ENCODE results near the gene HARS1.
"Not testable (repeated sequence)": the region's sequence is repeated elsewhere in the genome, so short reads cannot be mapped to it uniquely, and the experiment has no call there.

The HARS1 gene

DNA sequence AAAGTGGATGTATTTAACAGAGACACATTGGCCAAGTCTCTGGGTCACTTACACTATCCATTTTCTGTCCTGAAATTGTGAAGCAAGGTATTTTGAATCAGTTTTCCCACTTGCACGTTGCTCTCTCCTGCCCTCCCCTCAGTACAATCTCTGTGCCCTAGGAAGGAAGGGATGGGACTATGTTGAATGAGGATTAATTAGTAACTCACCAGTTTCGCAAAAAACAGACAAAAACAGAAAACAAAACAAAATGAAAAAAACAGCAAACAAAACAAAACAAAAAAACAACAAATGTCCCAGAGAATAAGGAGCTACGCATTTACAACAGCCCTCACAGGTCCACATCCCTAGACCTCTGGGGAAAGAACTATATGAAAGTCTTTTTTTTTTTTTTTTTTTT lies 57.1 kb downstream of the HARS1 start:
- Mint-ChIP-seq H3K27me3 (no peaks in the 10 kb centered on the region), H3K9me3 (no peaks in the 10 kb centered on the region), H3K36me3 (ENCODE audit: low read depth) (peaks cover 28% of the 10 kb centered on the region), H3K4me3 (peak overlapping the region; percentile 77), H3K4me1 (ENCODE audit: low read depth) (peaks cover 59% of the 10 kb centered on the region), H3K27ac (peak overlapping the region; percentile 84)
- intact Hi-C loops (cut with micrococcal nuclease), result no loop called here

GRCh38 chr5:140633501-140633900 lies 57.7 kb downstream of the HARS1 start:
- Mint-ChIP-seq H3K4me3 (peak overlapping the region; percentile 77), H3K4me1 (ENCODE audit: low read depth) (peaks cover 54% of the 10 kb centered on the region), H3K9me3 (peaks cover under 1% of the 10 kb centered on the region), H3K36me3 (ENCODE audit: low read depth) (peaks cover 28% of the 10 kb centered on the region), H3K27me3 (no peaks in the 10 kb centered on the region), H3K27ac (peak overlapping the region; percentile 84)
- intact Hi-C loops (cut with micrococcal nuclease), result no loop called here

DNA sequence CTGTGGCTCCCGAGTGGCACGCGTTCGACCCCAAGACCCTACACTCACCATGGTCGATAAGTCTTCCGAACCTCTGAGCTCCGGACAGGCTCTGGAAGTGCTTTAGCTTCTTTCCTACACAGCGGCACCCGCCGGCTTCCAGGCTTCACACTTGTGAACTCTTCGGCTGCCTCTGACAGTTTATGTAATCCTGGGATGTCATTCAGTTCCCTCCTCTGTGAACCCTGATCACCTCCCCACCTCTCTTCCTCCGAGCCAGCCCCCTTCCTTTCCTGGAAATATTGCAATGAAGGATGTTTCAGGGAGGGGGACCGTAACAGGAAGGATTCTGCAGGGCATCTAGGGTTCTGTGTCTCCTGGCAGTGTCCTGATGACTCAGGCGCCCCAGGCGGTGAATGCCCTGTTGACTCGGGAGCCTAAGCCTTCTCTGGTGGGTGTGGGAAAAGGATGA lies 58.1 kb downstream of the HARS1 start, which contains the start of gene CD14:
Gene CD14 (minus strand): TSS at position 155 of the 451 bp plus-strand sequence. CDS start 104 bp downstream, at position 51.
- Mint-ChIP-seq H3K36me3 (ENCODE audit: low read depth) (peaks cover 33% of the 10 kb centered on the region), H3K4me1 (ENCODE audit: low read depth) (peaks cover 49% of the 10 kb centered on the region), H3K4me3 (peak within 1 kb of the TSS; percentile 77), H3K9me3 (peaks cover 5% of the 10 kb centered on the region), H3K27me3 (no peaks in the 10 kb centered on the region), H3K27ac (peak within 1 kb of the TSS; percentile 84)
- intact Hi-C loops (cut with micrococcal nuclease), result no loop called here

DNA sequence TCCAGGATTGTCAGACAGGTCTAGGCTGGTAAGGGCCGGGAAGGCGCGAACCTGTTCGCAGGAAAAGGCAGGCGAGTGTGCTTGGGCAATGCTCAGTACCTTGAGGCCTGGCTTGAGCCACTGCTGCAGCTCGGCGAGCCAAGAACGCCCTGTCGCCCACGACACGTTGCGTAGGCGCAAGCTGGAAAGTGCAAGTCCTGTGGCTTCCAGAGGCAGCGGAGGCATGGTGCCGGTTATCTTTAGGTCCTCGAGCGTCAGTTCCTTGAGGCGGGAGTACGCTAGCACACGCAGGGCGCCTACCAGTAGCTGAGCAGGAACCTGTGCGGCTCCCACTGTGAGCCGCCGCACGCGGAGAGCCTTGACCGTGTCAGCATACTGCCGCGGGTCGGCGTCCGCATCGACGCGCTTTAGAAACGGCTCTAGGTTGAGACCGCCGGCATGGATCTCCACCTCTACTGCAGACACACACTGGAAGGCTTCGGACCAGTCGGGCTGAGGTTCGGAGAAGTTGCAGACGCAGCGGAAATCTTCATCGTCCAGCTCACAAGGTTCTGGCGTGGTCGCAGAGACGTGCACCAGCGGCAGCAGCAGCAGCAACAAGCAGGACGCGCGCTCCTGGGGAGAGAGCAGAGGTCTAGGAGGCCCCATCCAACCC lies 58.7 kb downstream of the HARS1 start:
- Mint-ChIP-seq H3K36me3 (ENCODE audit: low read depth) (peaks cover 38% of the 10 kb centered on the region), H3K4me3 (peak overlapping the region; percentile 77), H3K9me3 (peaks cover 11% of the 10 kb centered on the region), H3K27ac (peak overlapping the region; percentile 84), H3K4me1 (ENCODE audit: low read depth) (peaks cover 44% of the 10 kb centered on the region), H3K27me3 (no peaks in the 10 kb centered on the region)
- intact Hi-C loops (cut with micrococcal nuclease), result loop anchor here (1.0 kb wide), 2 partner anchors 20 to 84 kb away; no protein-coding TSS in a partner anchor

- Mint-ChIP-seq H3K36me3 (ENCODE audit: low read depth) (peaks cover 44% of the 10 kb centered on the region), H3K27ac (peak overlapping the region; percentile 84), H3K27me3 (no peaks in the 10 kb centered on the region), H3K9me3 (peaks cover 13% of the 10 kb centered on the region), H3K4me3 (peak overlapping the region; percentile 77), H3K4me1 (ENCODE audit: low read depth) (peaks cover 40% of the 10 kb centered on the region)
- intact Hi-C loops (cut with micrococcal nuclease), result loop anchor here (1.0 kb wide), 2 partner anchors 20 to 84 kb away; no protein-coding TSS in a partner anchor
These were observed 59.3 kb downstream of the HARS1 start for GRCh38 chr5:140631831-140632365.

- Mint-ChIP-seq H3K36me3 (ENCODE audit: low read depth) (peaks cover 45% of the 10 kb centered on the region), H3K9me3 (peaks cover 13% of the 10 kb centered on the region), H3K4me3 (peak overlapping the region; percentile 77), H3K27me3 (no peaks in the 10 kb centered on the region), H3K4me1 (ENCODE audit: low read depth) (peaks cover 37% of the 10 kb centered on the region), H3K27ac (peak overlapping the region; percentile 84)
- intact Hi-C loops (cut with micrococcal nuclease), result no loop called here
These were observed 60.1 kb downstream of the HARS1 start for GRCh38 chr5:140631036-140631417.

- intact Hi-C loops (cut with micrococcal nuclease), result no loop called here
- Mint-ChIP-seq H3K4me3 (peak overlapping the region; percentile 77), H3K27me3 (no peaks in the 10 kb centered on the region), H3K27ac (peak overlapping the region; percentile 84), H3K36me3 (ENCODE audit: low read depth) (peaks cover 45% of the 10 kb centered on the region), H3K9me3 (peaks cover 13% of the 10 kb centered on the region), H3K4me1 (ENCODE audit: low read depth) (peaks cover 43% of the 10 kb centered on the region)
These were observed 60.7 kb downstream of the HARS1 start for GRCh38 chr5:140630292-140631035.

GRCh38 chr5:140628711-140629110 lies 62.5 kb downstream of the HARS1 start:
- Mint-ChIP-seq H3K36me3 (ENCODE audit: low read depth) (peaks cover 45% of the 10 kb centered on the region), H3K27me3 (no peaks in the 10 kb centered on the region), H3K4me1 (ENCODE audit: low read depth) (peaks cover 39% of the 10 kb centered on the region), H3K27ac (no peak overlapping the region), H3K9me3 (peaks cover 13% of the 10 kb centered on the region), H3K4me3 (no peak overlapping the region)
- intact Hi-C loops (cut with micrococcal nuclease), result no loop called here

- Mint-ChIP-seq H3K36me3 (ENCODE audit: low read depth) (peaks cover 42% of the 10 kb centered on the region), H3K4me3 (no peak overlapping the region), H3K4me1 (ENCODE audit: low read depth) (peaks cover 37% of the 10 kb centered on the region), H3K27ac (no peak overlapping the region), H3K27me3 (no peaks in the 10 kb centered on the region), H3K9me3 (peaks cover 13% of the 10 kb centered on the region)
- intact Hi-C loops (cut with micrococcal nuclease), result no loop called here
These were observed 63.2 kb downstream of the HARS1 start for GRCh38 chr5:140627972-140628371.

DNA sequence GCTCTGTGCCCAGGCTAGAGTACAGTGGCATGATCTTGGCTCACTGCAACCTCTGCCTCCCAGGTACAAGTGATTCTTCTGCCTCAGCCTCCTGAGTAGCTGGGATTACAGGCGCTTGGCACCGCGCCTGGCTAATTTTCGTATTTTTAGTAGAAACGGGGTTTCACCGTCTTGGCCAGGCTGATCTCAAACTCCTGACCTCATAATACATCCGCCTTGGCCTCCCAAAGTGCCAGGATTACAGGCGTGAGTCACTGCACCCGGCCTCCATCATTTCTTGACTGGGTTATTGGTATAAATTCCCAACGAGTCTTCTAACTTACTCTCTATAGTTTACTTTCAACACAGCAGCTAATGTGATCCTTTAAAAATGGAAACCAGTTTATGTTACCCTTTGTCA lies 66.3 kb downstream of the HARS1 start:
- intact Hi-C loops (cut with micrococcal nuclease); H3K27ac Mint-ChIP-seq; H3K27me3 Mint-ChIP-seq; H3K4me3 Mint-ChIP-seq: not testable (repeated sequence)
- H3K4me1 Mint-ChIP-seq (ENCODE audit: low read depth), result peaks cover 27% of the 10 kb centered on the region
- H3K36me3 Mint-ChIP-seq (ENCODE audit: low read depth), result peaks cover 18% of the 10 kb centered on the region
- H3K9me3 Mint-ChIP-seq, result peaks cover 13% of the 10 kb centered on the region

Data from dendritic cell treated with granulocyte-macrophage colony-stimulating factor and Interleukin-4, amounts not matched to agents 40 ng/mL and 50 ng/mL, for 4 days (primary cell).